Neuronal stem cell (in vitro differentiated cells): ENCODE results near the gene KRT15.

ENCODE experiments used
- DNase-seq: peaks from one replicate; pipeline ENCODE4 v3.0.0-alpha.2; 2013; ENCODE audit warnings: low spot score
- H2AFZ ChIP-seq: one replicate; pipeline ENCODE4 v1.6.1; 2013; ENCODE audit warnings: mild to moderate bottlenecking, low read length, inconsistent platforms
- H2AK5ac ChIP-seq: 2 replicates; pipeline ENCODE4 v1.6.1; 2013; ENCODE audit warnings: low read depth, mild to moderate bottlenecking, inconsistent platforms, low read length, moderate library complexity, mixed read lengths
- H2BK120ac ChIP-seq: 2 replicates; pipeline ENCODE4 v1.6.1; 2013; ENCODE audit warnings: low read depth, mild to moderate bottlenecking, inconsistent platforms, low read length, moderate library complexity, mixed read lengths
- H2BK12ac ChIP-seq: one replicate; pipeline ENCODE4 v1.6.1; 2013; ENCODE audit warnings: low read length, inconsistent platforms
- H2BK15ac ChIP-seq: 2 replicates; pipeline ENCODE4 v1.6.1; 2013; ENCODE audit warnings: mild to moderate bottlenecking, low read length, inconsistent platforms, mixed read lengths
- H2BK5ac ChIP-seq: one replicate; pipeline ENCODE4 v1.6.1; 2013; ENCODE audit warnings: inconsistent platforms, mild to moderate bottlenecking, low read length, moderate library complexity
- H3K14ac ChIP-seq: one replicate; pipeline ENCODE4 v1.6.1; 2013; ENCODE audit warnings: low read length, inconsistent platforms
- H3K18ac ChIP-seq: 2 replicates; pipeline ENCODE4 v1.6.1; 2013; ENCODE audit warnings: low read length, inconsistent platforms
- H3K23ac ChIP-seq: 2 replicates; pipeline ENCODE4 v1.6.1; 2013; ENCODE audit warnings: low read depth, mild to moderate bottlenecking, mixed read lengths, low read length, inconsistent platforms; ENCODE audit not compliant: poor library complexity
- H3K27ac ChIP-seq: replicated peaks from 3 replicates; pipeline ENCODE4 v1.5.1; 2013; ENCODE audit warnings: low read length, inconsistent platforms
- H3K27me3 ChIP-seq, 3 experiments: 2 replicates each; pipeline ENCODE4 v1.6.1; 2013; ENCODE audit warnings: low read length in 3 of 3, mild to moderate bottlenecking in 2 of 3, inconsistent platforms in 1 of 3, low read depth in 1 of 3, mixed read lengths in 1 of 3, moderate library complexity in 1 of 3; ENCODE audit not compliant: control insufficient read depth in 3 of 3, insufficient read depth in 3 of 3
- H3K36me3 ChIP-seq, 2 donors: replicated peaks in 1 of 2; 2 replicates each; pipeline ENCODE4 v1.6.1; 2013; ENCODE audit warnings: low read length in 2 of 2; ENCODE audit not compliant: control insufficient read depth in 2 of 2, insufficient read depth in 2 of 2
- H3K4ac ChIP-seq: 2 replicates; pipeline ENCODE4 v1.6.1; 2013; ENCODE audit warnings: inconsistent platforms, mild to moderate bottlenecking, low read length, moderate library complexity
- H3K4me1 ChIP-seq, 2 donors: 1 replicate in 1 of 2; 2 replicates in 1 of 2; pipeline ENCODE4 v1.6.1; 2013; ENCODE audit warnings: low read length in 2 of 2, low read depth in 1 of 2; ENCODE audit not compliant: control insufficient read depth in 2 of 2, insufficient read depth in 1 of 2
- H3K4me2 ChIP-seq: one replicate; pipeline ENCODE4 v1.6.1; 2013; ENCODE audit warnings: mild to moderate bottlenecking, low read length, inconsistent platforms; ENCODE audit not compliant: insufficient read depth, poor library complexity, severe bottlenecking
- H3K4me3 ChIP-seq, 2 donors: 2 replicates each; pipeline ENCODE4 v1.5.1; 2013; ENCODE audit warnings: low read length in 2 of 2, mild to moderate bottlenecking in 2 of 2, inconsistent platforms in 1 of 2, moderate library complexity in 1 of 2
- H3K79me1 ChIP-seq: one replicate; pipeline ENCODE4 v1.6.1; 2013; ENCODE audit warnings: low read depth, mild to moderate bottlenecking, inconsistent platforms, low read length, moderate library complexity
- H3K9ac ChIP-seq: one replicate; pipeline ENCODE4 v1.6.1; 2013; ENCODE audit warnings: mild to moderate bottlenecking, low read depth, low read length, inconsistent platforms; ENCODE audit not compliant: poor library complexity
- H3K9me3 ChIP-seq, 2 donors: replicated peaks in 1 of 2; 2 replicates each; pipeline versions ENCODE3 to v1.6.1; 2013; ENCODE audit warnings: low read length in 2 of 2, mild to moderate bottlenecking in 2 of 2, inconsistent platforms in 1 of 2, low read depth in 1 of 2, mixed read lengths in 1 of 2, moderate library complexity in 1 of 2; ENCODE audit not compliant: control insufficient read depth in 2 of 2, insufficient read depth in 1 of 2
- H4K8ac ChIP-seq: one replicate; pipeline ENCODE4 v1.6.1; 2013; ENCODE audit warnings: low read depth, mild to moderate bottlenecking, inconsistent platforms, low read length, moderate library complexity
- H4K91ac ChIP-seq: one replicate; pipeline ENCODE4 v1.6.1; 2013; ENCODE audit warnings: low read length, low read depth, mild to moderate bottlenecking, inconsistent platforms; ENCODE audit not compliant: poor library complexity
- WGBS, 2 donors: extraction: QIAGEN DNeasy Blood & Tissue Kit; methylation state at CpG; one replicate each; pipeline ENCODE4 v1.1.7; 2013; ENCODE audit warnings: missing lambda C conversion rate in 2 of 2, mixed read lengths in 1 of 2; ENCODE audit not compliant: insufficient read length in 2 of 2, insufficient replicate concordance in 1 of 2; ENCODE audit errors: extremely low coverage in 2 of 2; 5-methylcytosine and 5-hydroxymethylcytosine counted together

Gene KRT15

DNA sequence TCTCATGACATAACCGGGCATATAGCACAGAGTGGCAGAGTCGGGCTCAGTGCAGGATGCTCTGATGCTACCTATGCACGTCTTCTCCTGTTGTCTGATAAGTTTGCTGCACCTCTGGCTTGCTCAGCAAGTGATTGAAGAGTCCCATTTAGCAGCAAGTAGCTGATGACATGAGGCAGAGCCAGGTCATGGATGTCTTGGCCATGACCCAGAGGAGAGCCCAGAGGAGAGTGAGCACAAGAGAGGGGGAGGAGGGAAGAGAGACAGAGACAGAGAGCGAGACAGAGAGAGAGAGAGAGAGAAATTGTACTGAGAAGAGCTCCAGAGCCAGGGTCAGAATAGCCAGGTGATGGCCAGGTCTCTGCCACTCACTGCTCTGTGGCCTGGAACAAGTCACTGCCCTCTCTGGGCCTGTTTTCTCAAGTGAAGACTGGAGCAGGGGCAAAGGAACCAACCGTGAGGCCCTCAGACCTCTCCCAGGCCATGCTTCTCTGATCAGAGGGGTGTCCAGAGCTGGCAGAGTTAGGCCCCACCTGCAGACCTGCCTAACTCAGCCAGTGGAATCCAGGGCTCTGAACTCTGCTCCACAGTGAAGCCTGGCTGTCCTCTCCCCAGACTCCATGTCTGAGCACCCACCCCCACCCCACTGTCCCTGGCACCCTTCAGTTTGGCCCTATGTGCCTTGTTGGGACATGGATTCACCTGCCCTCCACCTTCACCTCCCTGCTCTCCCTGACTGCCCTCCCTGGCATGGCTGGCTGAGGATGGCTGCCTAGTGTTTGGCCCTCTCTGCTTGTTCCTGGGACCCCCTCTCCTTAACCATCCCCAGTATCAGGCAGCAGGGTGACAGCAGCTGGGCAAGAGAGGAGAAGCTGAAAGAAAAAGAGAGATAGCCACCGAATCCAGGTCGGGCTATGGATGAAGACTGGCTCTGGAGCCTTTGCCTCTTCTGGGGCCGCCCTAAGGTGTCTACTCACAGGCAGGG lies 33.5 kb downstream of the KRT15 start:
- peaks cover 0 to 24% (median 0%) of the 10 kb centered on the region in 3 experiments for H3K27me3 ChIP-seq
- H3K9me3 ChIP-seq, result no peaks in the 10 kb centered on the region
- no peaks in the 10 kb centered on the region for H3K36me3 ChIP-seq
- no peak overlapping the region for H3K14ac ChIP-seq
- H2AFZ ChIP-seq, result no peak overlapping the region
- no peak overlapping the region for H4K91ac ChIP-seq
- peak overlapping the region; percentile 9 for H3K18ac ChIP-seq
- no peak overlapping the region for H3K4ac ChIP-seq
- no peak for DNase-seq
- H3K27ac ChIP-seq, result no peak overlapping the region
- H2AK5ac ChIP-seq, result peak overlapping the region; percentile 42
- no peak overlapping the region for H2BK120ac ChIP-seq
- no peak overlapping the region for H2BK5ac ChIP-seq
- no peak overlapping the region for H3K4me2 ChIP-seq
- H3K23ac ChIP-seq, result no peak overlapping the region
- no CpG with 5 or more reads among the region's 8 CpGs for WGBS, 2 donors
- H2BK12ac ChIP-seq, result no peak overlapping the region
- peak overlapping the region; percentile 15 for H3K9ac ChIP-seq
- no peak overlapping the region for H3K4me3 ChIP-seq
- peaks cover 0 to 5% of the 10 kb centered on the region in 2 donors for H3K4me1 ChIP-seq
- H3K79me1 ChIP-seq, result no peaks in the 10 kb centered on the region
- H4K8ac ChIP-seq, result no peak overlapping the region
- peak overlapping the region; percentile 19 for H2BK15ac ChIP-seq

DNA sequence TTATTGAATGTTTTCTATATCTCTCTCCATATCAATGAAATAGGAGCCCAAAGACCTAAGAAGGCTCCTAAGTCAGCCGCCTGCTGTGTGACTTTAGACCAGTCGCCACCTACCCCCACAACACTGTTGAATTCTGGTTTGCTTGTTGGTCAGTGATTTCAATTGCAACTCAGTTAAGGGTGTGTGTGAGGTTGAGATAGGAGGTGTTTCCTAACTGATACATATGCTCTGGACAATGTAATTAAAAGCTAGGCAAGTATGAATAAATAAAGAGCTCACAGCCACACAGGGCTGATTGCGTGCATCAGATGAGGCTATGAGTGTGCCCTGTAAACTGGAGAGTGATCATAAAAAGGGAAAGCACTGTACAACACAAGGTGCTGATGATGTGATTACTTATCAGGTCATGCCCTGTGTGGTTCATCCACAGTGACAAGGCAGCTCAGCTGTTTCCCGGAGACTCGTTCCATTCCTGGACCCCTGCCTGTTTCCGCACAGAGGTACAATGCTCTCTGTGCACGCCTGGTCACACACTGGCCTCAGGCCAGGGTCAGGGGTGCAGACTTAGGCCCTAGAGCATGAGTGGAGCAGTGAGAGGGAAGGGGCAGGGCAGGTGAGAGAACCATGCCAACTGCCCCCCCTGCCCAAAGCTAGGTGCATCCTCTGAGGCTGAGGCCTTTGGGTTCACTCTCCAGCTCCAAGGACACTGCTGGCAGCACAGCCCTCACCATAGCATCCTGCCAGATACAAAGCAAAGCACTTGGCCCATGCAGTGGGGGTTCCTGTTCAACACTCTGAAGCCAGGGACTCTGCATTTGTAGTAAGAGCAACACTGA lies 34.5 kb downstream of the KRT15 start:
- no peak overlapping the region for H2AFZ ChIP-seq
- no peak overlapping the region for H2BK15ac ChIP-seq
- no peak overlapping the region for H3K4me3 ChIP-seq
- H3K27me3 ChIP-seq, result peaks cover 0 to 17% (median 0%) of the 10 kb centered on the region in 3 experiments
- no CpG with 5 or more reads among the region's 7 CpGs for WGBS, 2 donors
- no peak overlapping the region for H2BK12ac ChIP-seq
- H3K79me1 ChIP-seq, result no peaks in the 10 kb centered on the region
- no peak overlapping the region for H2BK5ac ChIP-seq
- DNase-seq, result no peak
- H3K23ac ChIP-seq, result no peak overlapping the region
- no peak overlapping the region for H2BK120ac ChIP-seq
- H3K18ac ChIP-seq, result no peak overlapping the region
- no peak overlapping the region for H4K91ac ChIP-seq
- H3K4me1 ChIP-seq, result peaks cover 0 to 5% of the 10 kb centered on the region in 2 donors
- no peak overlapping the region for H3K9ac ChIP-seq
- H3K27ac ChIP-seq, result no peak overlapping the region
- no peak overlapping the region for H3K14ac ChIP-seq
- H4K8ac ChIP-seq, result no peak overlapping the region
- H3K4ac ChIP-seq, result no peak overlapping the region
- no peaks in the 10 kb centered on the region for H3K36me3 ChIP-seq
- no peaks in the 10 kb centered on the region for H3K9me3 ChIP-seq
- no peak overlapping the region for H3K4me2 ChIP-seq
- H2AK5ac ChIP-seq, result no peak overlapping the region

DNA sequence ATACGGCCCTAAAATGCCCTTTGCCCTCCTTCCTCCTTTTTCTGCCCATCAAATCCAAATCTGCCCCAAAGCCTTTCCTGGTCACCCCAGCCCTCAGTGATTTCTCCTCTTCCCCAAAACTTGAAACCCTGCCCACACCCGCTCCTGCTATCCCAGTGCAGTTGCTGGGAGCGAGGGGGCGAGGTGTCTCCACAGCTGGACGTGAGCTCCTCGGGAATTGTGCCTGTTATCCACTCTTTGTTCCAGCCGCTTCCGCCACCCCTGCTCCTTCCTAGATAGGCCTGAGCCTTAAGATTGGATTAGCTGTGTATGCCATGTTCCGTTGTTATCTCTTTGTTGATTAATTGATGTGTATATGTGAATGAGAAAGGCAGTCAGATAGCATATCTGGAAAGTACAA lies 35.2 kb downstream of the KRT15 start:
- no peak overlapping the region for H2BK120ac ChIP-seq
- H2BK12ac ChIP-seq, result no peak overlapping the region
- H2BK5ac ChIP-seq, result no peak overlapping the region
- no peak overlapping the region for H2BK15ac ChIP-seq
- H4K8ac ChIP-seq, result no peak overlapping the region
- no peaks in the 10 kb centered on the region for H3K9me3 ChIP-seq
- H3K23ac ChIP-seq, result no peak overlapping the region
- H2AK5ac ChIP-seq, result no peak overlapping the region
- no peak overlapping the region for H3K4me3 ChIP-seq
- no CpG with 5 or more reads among the region's 9 CpGs for WGBS, 2 donors
- no peaks in the 10 kb centered on the region for H3K36me3 ChIP-seq
- peaks cover 0 to 5% of the 10 kb centered on the region in 2 donors for H3K4me1 ChIP-seq
- H2AFZ ChIP-seq, result no peak overlapping the region
- no peak overlapping the region for H3K18ac ChIP-seq
- H3K14ac ChIP-seq, result no peak overlapping the region
- no peak overlapping the region for H3K9ac ChIP-seq
- H4K91ac ChIP-seq, result no peak overlapping the region
- no peak overlapping the region for H3K27ac ChIP-seq
- H3K79me1 ChIP-seq, result no peaks in the 10 kb centered on the region
- H3K4ac ChIP-seq, result no peak overlapping the region
- H3K27me3 ChIP-seq, result peaks cover 0 to 16% (median 0%) of the 10 kb centered on the region in 3 experiments
- DNase-seq, result no peak
- H3K4me2 ChIP-seq, result no peak overlapping the region

DNA sequence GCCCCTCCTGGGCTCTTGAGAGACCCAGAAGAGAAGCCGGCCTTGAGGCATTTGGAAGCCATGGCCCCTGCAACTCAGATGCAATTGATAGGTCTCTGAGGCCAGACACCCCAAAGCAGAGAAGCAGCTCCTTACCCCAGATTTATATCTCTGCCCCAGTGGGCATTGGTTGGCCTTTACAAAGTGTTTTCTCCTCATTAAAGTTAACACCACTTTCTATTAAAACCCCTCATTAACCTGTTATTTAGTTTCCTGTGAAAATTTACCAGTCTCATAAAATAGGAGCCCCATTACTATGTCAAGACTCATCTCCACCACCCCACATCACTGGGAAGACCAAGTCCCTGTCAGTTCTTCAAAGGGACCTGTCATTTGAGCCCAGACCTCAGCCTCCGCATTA lies 37.7 kb downstream of the KRT15 start, which contains the start of gene KRT35:
KRT35 (minus strand) TSS at position 116 of the 400 bp plus-strand sequence; CDS start at position 62, 54 bp downstream.
- H3K9me3 ChIP-seq, result no peaks in the 10 kb centered on the region
- H3K79me1 ChIP-seq, result no peaks in the 10 kb centered on the region
- H3K4me2 ChIP-seq, result no peak within 1 kb of the TSS
- H3K9ac ChIP-seq, result no peak within 1 kb of the TSS
- H2AFZ ChIP-seq, result no peak within 1 kb of the TSS
- H2AK5ac ChIP-seq, result no peak within 1 kb of the TSS
- H3K18ac ChIP-seq, result no peak within 1 kb of the TSS
- WGBS, 2 donors, result no CpG with 5 or more reads among the region's 2 CpGs
- H3K27ac ChIP-seq, result no peak within 1 kb of the TSS
- no peak within 1 kb of the TSS for H3K4me3 ChIP-seq
- no peak within 1 kb of the TSS for H3K23ac ChIP-seq
- H3K14ac ChIP-seq, result no peak within 1 kb of the TSS
- no peak within 1 kb of the TSS for H2BK15ac ChIP-seq
- H3K36me3 ChIP-seq, result no peaks in the 10 kb centered on the region
- H2BK5ac ChIP-seq, result no peak within 1 kb of the TSS
- peaks cover 0 to 6% of the 10 kb centered on the region in 2 donors for H3K4me1 ChIP-seq
- no peak within 1 kb of the TSS for H4K8ac ChIP-seq
- no peak within 1 kb of the TSS for H3K4ac ChIP-seq
- DNase-seq, result no peak
- peaks cover 0 to 4% (median 0%) of the 10 kb centered on the region in 3 experiments for H3K27me3 ChIP-seq
- H2BK120ac ChIP-seq, result no peak within 1 kb of the TSS
- H4K91ac ChIP-seq, result no peak within 1 kb of the TSS
- H2BK12ac ChIP-seq, result no peak within 1 kb of the TSS
